Measurements from ENCODE around the gene SH3PXD2A. TPM values are rescaled to one million over a fixed set of nuclear protein-coding genes. Genes with fewer than 3 reads are reported as not detected.

Gene SH3PXD2A
- total and polyA plus RNA-seq, 7 experiments from 2014 or later: 0.54 to 20.5 (median 9.9) TPM

DNA sequence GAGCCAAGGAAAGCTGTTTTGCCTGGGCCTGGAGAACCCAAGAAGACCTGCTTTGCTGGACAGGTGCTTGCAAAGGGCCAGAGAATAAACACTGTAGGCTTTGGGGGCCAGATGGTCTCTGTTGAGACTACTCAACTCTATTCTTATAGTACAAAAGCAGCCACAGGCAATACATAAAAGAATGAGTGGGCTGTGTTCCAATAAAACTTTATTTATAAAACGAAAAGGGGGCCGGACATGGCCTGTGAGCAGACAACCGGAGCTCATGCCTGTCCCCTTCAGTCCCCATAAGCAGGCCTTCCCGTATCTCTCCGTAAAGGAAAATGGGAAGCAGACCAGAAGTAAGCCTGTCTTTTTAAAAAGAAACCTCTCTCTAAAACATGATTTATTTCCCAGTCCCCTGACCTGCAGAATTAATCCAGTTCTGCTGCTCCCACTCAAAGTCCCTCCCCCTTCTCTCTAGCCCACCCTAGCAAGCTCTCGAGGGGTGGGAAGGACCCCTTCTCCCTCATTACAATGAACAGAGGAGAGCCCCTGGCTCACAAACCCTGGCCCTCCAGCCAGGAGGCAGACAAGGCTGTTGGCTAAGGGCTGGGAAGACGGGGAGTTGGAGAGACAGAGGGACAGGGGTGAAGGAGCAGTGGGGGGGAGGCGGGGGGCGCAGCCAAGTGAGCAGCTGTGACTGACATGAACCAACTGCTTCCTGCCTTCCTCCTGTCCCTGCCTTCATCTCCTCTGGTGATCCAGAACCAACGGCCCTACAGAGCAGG, 184.1 kb downstream of the SH3PXD2A start:
- H3K4me3 Mint-ChIP-seq: no peak overlapping the region
- H3K9me3 ChIP-seq (ENCODE audit: control insufficient read depth in 2 of 3, low read length in 3 of 3): no peaks in the 10 kb centered on the region
- H3K9me3 Mint-ChIP-seq: no peaks in the 10 kb centered on the region
- H3K36me3 ChIP-seq (ENCODE audit: control insufficient read depth in 2 of 3, insufficient read depth in 3 of 3, low read length in 3 of 3): no peaks in the 10 kb centered on the region
- no peak overlapping the region for H3K27ac ChIP-seq (ENCODE audit: low read depth, low read length)
- H3K27me3 ChIP-seq (ENCODE audit: control insufficient read depth in 2 of 2, insufficient read depth in 2 of 2, low read length in 2 of 2): no peaks in the 10 kb centered on the region
- POLR2A ChIA-PET: no interaction called here
- peaks cover 4 to 15% of the 10 kb centered on the region in 2 donors for H3K4me1 ChIP-seq (ENCODE audit: control insufficient read depth in 2 of 2, insufficient read depth in 2 of 2, low read length in 2 of 2)
- ATAC-seq (no peak), DNase-seq (no peak)
- H3K4me3 ChIP-seq (ENCODE audit: low read length): no peak overlapping the region
- H3K4me1 Mint-ChIP-seq: peaks cover 10 to 26% (median 22%) of the 10 kb centered on the region in 7 donors
- H3K36me3 Mint-ChIP-seq: peaks cover 0 to 3% (median 0%) of the 10 kb centered on the region in 5 donors
- H3K27ac Mint-ChIP-seq: no peak overlapping the region
- CTCF ChIA-PET: interaction anchor here (1.2 kb wide), 1 partner anchor 9 kb away, joined by 3 read pairs; no protein-coding TSS in a partner anchor
- no peaks in the 10 kb centered on the region for H3K27me3 Mint-ChIP-seq
- intact Hi-C loops (cut with micrococcal nuclease): no loop called here

DNA sequence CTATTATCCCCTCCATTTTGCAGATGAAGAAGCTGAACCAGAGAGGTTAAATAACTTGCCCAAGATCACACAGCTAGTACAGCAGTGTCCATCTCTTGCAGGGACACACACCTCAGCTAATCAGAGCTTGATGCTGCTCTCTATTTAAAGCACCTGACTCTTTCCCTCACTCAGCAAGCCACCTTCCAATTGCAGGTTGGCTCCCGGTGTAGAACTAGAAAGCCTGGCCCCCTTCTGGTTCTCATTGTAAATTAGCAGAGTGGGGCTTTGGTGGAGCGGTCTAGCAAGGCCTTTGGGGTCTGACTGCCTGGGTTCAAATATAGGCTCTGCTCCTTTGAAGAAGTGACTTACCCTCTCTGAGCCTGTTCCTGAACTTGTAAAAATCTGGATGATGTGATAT, 185.4 kb downstream of the SH3PXD2A start:
- intact Hi-C loops (cut with micrococcal nuclease): no loop called here
- DNase-seq (no peak), ATAC-seq (no peak)
- H3K27me3 Mint-ChIP-seq: no peaks in the 10 kb centered on the region
- CTCF ChIA-PET: interaction anchor here (0.6 to 1.2 kb wide), 3 partner anchors 8 to 81 kb away, joined by 3 read pairs; no protein-coding TSS in a partner anchor
- H3K9me3 ChIP-seq (ENCODE audit: control insufficient read depth in 2 of 3, low read length in 3 of 3): no peaks in the 10 kb centered on the region
- H3K27me3 ChIP-seq (ENCODE audit: control insufficient read depth in 2 of 2, insufficient read depth in 2 of 2, low read length in 2 of 2): no peaks in the 10 kb centered on the region
- H3K4me1 ChIP-seq (ENCODE audit: control insufficient read depth in 2 of 2, insufficient read depth in 2 of 2, low read length in 2 of 2): peaks cover 4 to 15% of the 10 kb centered on the region in 2 donors
- no peak overlapping the region for H3K27ac Mint-ChIP-seq
- no peaks in the 10 kb centered on the region for H3K36me3 ChIP-seq (ENCODE audit: control insufficient read depth in 2 of 3, insufficient read depth in 3 of 3, low read length in 3 of 3)
- H3K36me3 Mint-ChIP-seq: peaks cover 0 to 9% (median 0%) of the 10 kb centered on the region in 5 donors
- H3K27ac ChIP-seq (ENCODE audit: low read depth, low read length): no peak overlapping the region
- POLR2A ChIA-PET: interaction anchor here (1.2 to 1.5 kb wide), 2 partner anchors 8 to 9 kb away, joined by 3 to 5 read pairs; no protein-coding TSS in a partner anchor
- H3K4me1 Mint-ChIP-seq: peaks cover 11 to 30% (median 22%) of the 10 kb centered on the region in 7 donors
- peak overlapping the region in 1 of 10 donors; percentile 46 for H3K4me3 Mint-ChIP-seq
- H3K4me3 ChIP-seq (ENCODE audit: low read length): no peak overlapping the region
- no peaks in the 10 kb centered on the region for H3K9me3 Mint-ChIP-seq

DNA sequence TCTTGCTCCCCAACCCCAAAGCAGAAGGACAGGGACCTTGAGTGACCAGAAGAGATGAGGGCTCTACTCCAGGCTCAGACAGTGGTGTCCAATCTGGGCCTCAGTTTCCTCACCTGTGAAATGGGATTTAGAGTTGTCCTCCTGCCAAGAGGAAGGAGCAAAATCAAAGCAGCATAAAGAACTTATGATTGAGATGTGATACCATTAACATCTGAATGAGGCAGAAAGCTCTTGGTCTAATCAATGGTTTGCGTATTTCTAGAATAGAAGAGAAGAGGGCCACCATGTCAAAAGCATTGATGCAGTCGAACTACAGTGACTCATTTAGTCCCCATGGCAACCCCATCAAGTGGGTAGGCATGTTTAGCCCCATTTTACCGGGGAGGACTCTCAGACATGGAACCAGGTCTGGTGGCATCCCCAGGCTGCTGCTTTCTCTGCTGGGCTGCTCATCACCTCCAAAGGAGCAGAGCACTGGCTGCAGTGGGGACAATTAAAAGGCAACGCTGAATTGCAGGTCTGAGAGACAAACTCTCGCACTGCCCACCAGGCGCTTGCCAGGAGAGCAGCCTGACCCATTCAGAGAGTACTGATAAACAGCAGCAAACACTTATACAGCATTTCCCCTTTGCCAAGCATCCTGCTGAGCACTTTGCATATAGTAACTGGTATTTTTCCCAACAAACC, 186.0 kb downstream of the SH3PXD2A start:
- Mint-ChIP-seq H3K9me3 (no peaks in the 10 kb centered on the region), H3K27me3 (no peaks in the 10 kb centered on the region), H3K4me3 (peak overlapping the region in 7 of 10 donors; percentile 10 to 87 (median 71)), H3K36me3 (peaks cover 0 to 11% (median 0%) of the 10 kb centered on the region in 5 donors), H3K4me1 (peaks cover 12 to 33% (median 22%) of the 10 kb centered on the region in 7 donors), H3K27ac (peak overlapping the region in 8 of 9 donors; percentile 19 to 88 (median 62))
- Histone ChIP-seq H3K4me1 (ENCODE audit: control insufficient read depth in 2 of 2, insufficient read depth in 2 of 2, low read length in 2 of 2) (peaks cover 4 to 15% of the 10 kb centered on the region in 2 donors), H3K4me3 (ENCODE audit: low read length) (no peak overlapping the region), H3K27ac (ENCODE audit: low read depth, low read length) (no peak overlapping the region), H3K9me3 (ENCODE audit: control insufficient read depth in 2 of 3, low read length in 3 of 3) (no peaks in the 10 kb centered on the region), H3K36me3 (ENCODE audit: control insufficient read depth in 2 of 3, insufficient read depth in 3 of 3, low read length in 3 of 3) (no peaks in the 10 kb centered on the region), H3K27me3 (ENCODE audit: control insufficient read depth in 2 of 2, insufficient read depth in 2 of 2, low read length in 2 of 2) (no peaks in the 10 kb centered on the region)
- ChIA-PET POLR2A (interaction anchor here (1.2 to 1.5 kb wide), 2 partner anchors 9 kb away, joined by 3 to 5 read pairs; no protein-coding TSS in a partner anchor), CTCF (interaction anchor here (1.0 kb wide), 1 partner anchor 80 kb away, joined by 3 read pairs; no protein-coding TSS in a partner anchor)
- no peak for ATAC-seq
- intact Hi-C loops (cut with micrococcal nuclease): no loop called here
- no peak for DNase-seq

DNA sequence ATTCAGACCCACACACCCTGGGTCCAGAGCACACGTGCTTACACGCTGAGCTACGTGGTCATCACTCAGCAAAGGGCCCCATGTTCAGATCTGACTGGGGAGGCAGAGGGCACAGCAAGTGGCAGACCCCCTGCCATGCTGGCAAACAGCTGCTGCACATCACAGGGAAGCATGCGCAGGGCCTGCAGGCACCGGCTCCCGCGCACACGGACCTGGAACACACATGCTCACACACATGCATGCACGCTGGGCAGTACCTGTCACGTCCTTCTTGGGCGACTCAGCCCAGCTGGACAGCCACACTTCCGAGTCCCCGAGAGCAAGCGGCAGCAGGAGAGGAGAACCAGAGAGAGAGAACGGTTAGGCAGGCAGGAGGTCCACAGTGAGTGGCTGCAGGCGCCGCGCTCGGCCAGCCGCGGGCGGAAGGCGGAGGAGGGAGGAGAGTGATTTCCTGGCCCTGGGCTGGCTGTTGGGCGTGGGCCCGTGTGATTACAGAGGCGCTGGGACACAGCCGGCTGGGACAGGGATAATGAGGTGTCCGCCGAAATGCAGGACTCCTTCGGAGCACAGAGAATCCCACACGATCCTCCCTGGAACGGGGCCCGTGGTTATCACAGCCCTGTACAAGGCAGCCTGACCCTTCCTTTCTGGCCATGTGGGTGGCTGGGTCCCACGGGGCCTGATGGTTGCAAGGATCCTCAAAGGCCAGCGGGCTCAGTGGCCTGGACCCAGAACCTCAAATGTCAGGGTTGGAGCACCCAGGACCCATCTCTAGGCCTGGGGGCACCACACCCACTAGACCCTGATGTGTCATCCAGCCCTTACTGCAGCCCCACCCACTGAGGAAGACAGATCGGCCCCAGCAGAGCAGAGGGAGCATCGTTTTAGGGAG, 186.8 kb downstream of the SH3PXD2A start:
- H3K27ac ChIP-seq (ENCODE audit: low read depth, low read length): no peak overlapping the region
- DNase-seq (no peak), ATAC-seq (peak; percentile 53)
- H3K27ac Mint-ChIP-seq: peak overlapping the region; percentile 19 to 88 (median 76)
- peaks cover 0 to 11% (median 0%) of the 10 kb centered on the region in 5 donors for H3K36me3 Mint-ChIP-seq
- H3K4me3 ChIP-seq (ENCODE audit: low read length): no peak overlapping the region
- no peaks in the 10 kb centered on the region for H3K9me3 ChIP-seq (ENCODE audit: control insufficient read depth in 2 of 3, low read length in 3 of 3)
- H3K9me3 Mint-ChIP-seq: no peaks in the 10 kb centered on the region
- intact Hi-C loops (cut with micrococcal nuclease): no loop called here
- no peaks in the 10 kb centered on the region for H3K36me3 ChIP-seq (ENCODE audit: control insufficient read depth in 2 of 3, insufficient read depth in 3 of 3, low read length in 3 of 3)
- peaks cover 12 to 33% (median 22%) of the 10 kb centered on the region in 7 donors for H3K4me1 Mint-ChIP-seq
- ChIA-PET POLR2A (interaction anchor here (1.3 to 1.5 kb wide), 2 partner anchors 8 to 11 kb away, joined by 3 to 4 read pairs; no protein-coding TSS in a partner anchor), CTCF (interaction anchor here (3.4 kb wide), 1 partner anchor 17 kb away, joined by 12 read pairs; no protein-coding TSS in a partner anchor)
- H3K4me1 ChIP-seq (ENCODE audit: control insufficient read depth in 2 of 2, insufficient read depth in 2 of 2, low read length in 2 of 2): peaks cover 4 to 15% of the 10 kb centered on the region in 2 donors
- H3K4me3 Mint-ChIP-seq: peak overlapping the region; percentile 71 to 87 (median 82)
- H3K27me3 ChIP-seq (ENCODE audit: control insufficient read depth in 2 of 2, insufficient read depth in 2 of 2, low read length in 2 of 2): no peaks in the 10 kb centered on the region
- H3K27me3 Mint-ChIP-seq: no peaks in the 10 kb centered on the region

DNA sequence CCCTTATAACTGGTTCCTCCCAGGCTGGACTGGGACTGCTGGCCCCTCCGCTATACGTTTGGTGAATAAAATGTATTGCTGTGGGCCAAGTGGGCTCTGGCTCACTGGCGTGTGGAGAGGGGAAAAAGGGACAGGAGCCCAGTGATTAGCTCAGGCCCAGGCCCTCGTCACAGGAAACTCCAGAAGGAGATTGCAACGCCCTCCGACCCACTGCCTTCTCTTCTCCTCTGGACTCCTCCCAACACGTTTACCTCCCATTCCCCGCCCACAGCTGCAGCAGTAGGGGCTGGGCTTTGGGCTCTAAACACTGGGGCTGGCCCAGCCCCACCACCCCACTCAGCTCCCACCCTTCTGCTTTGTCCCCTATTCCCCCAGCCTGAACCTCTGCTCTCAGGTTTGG, 188.0 kb downstream of the SH3PXD2A start:
- ATAC-seq: no peak
- H3K36me3 Mint-ChIP-seq: peaks cover 0 to 11% (median 0%) of the 10 kb centered on the region in 5 donors
- no peaks in the 10 kb centered on the region for H3K27me3 Mint-ChIP-seq
- no peaks in the 10 kb centered on the region for H3K27me3 ChIP-seq (ENCODE audit: control insufficient read depth in 2 of 2, insufficient read depth in 2 of 2, low read length in 2 of 2)
- peaks cover 13 to 37% (median 24%) of the 10 kb centered on the region in 7 donors for H3K4me1 Mint-ChIP-seq
- intact Hi-C loops (cut with micrococcal nuclease): no loop called here
- H3K9me3 Mint-ChIP-seq: no peaks in the 10 kb centered on the region
- no peaks in the 10 kb centered on the region for H3K36me3 ChIP-seq (ENCODE audit: control insufficient read depth in 2 of 3, insufficient read depth in 3 of 3, low read length in 3 of 3)
- ChIA-PET POLR2A (interaction anchor here (1.0 to 2.5 kb wide), 4 partner anchors 8 to 18 kb away, joined by 3 to 11 read pairs (median 6); no protein-coding TSS in a partner anchor), CTCF (interaction anchor here (0.6 to 3.4 kb wide), 3 partner anchors 19 to 1269 kb away, joined by 3 to 12 read pairs (median 3); no protein-coding TSS in a partner anchor)
- H3K27ac ChIP-seq (ENCODE audit: low read depth, low read length): no peak overlapping the region
- H3K27ac Mint-ChIP-seq: peak overlapping the region in 2 of 9 donors; percentile 21 to 82
- no peak for DNase-seq
- peaks cover 4 to 15% of the 10 kb centered on the region in 2 donors for H3K4me1 ChIP-seq (ENCODE audit: control insufficient read depth in 2 of 2, insufficient read depth in 2 of 2, low read length in 2 of 2)
- H3K9me3 ChIP-seq (ENCODE audit: control insufficient read depth in 2 of 3, low read length in 3 of 3): no peaks in the 10 kb centered on the region
- H3K4me3 Mint-ChIP-seq: no peak overlapping the region
- no peak overlapping the region for H3K4me3 ChIP-seq (ENCODE audit: low read length)
